NB4 (cell line): Measurements from ENCODE around the gene CYP8B1.

Source experiments
- DNase-seq: peaks from one replicate; pipeline ENCODE4 v3.0.0; 2010; ENCODE audit warnings: low read depth
- H3K4me3 ChIP-seq: one replicate; pipeline ENCODE4 v1.5.1; 2011; ENCODE audit warnings: mild to moderate bottlenecking, low read depth, low read length, moderate library complexity
- CTCF ChIP-seq: IDR thresholded peaks from one replicate; pipeline ENCODE4 v1.5.1; 2012; ENCODE audit warnings: low read depth, low read length
- MAX ChIP-seq: IDR thresholded peaks from 2 replicates; pipeline ENCODE4 v1.6.1; 2011; ENCODE audit warnings: low read depth, low read length
- MYC ChIP-seq: IDR thresholded peaks from 2 replicates; pipeline ENCODE4 v1.6.1; 2011; ENCODE audit warnings: low read depth, low read length
- POLR2A ChIP-seq: IDR thresholded peaks from 2 replicates; pipeline ENCODE4 v1.6.1; 2011; ENCODE audit warnings: mild to moderate bottlenecking; ENCODE audit not compliant: insufficient read length; ENCODE audit errors: extremely low read depth

Gene CYP8B1

GRCh38 chr3:42875325-42876151 is at the start of gene CYP8B1:
TSS of gene CYP8B1 (minus strand) at chr3:42875879. CDS start at chr3:42875816, 63 bp downstream.
- no peak within 1 kb of the TSS for H3K4me3 ChIP-seq
- TF ChIP-seq CTCF (no peak), POLR2A (no peak), MAX (no peak), MYC (no peak)
- DNase-seq: no peak

GRCh38 chr3:42923606-42924005 is 47.9 kb upstream of the CYP8B1 start:
- DNase-seq: no peak
- H3K4me3 ChIP-seq: no peak overlapping the region
- TF ChIP-seq MAX: no peak
- no peak for TF ChIP-seq MYC
- no peak for TF ChIP-seq POLR2A
- TF ChIP-seq CTCF: no peak

GRCh38 chr3:42914771-42915515 is 39.3 kb upstream of the CYP8B1 start:
- TF ChIP-seq POLR2A: no peak
- no peak for TF ChIP-seq CTCF
- TF ChIP-seq MAX: no peak
- TF ChIP-seq MYC: no peak
- DNase-seq: no peak
- H3K4me3 ChIP-seq: no peak overlapping the region

GRCh38 chr3:42911551-42911950 is 35.9 kb upstream of the CYP8B1 start:
- no peak for TF ChIP-seq POLR2A
- no peak for TF ChIP-seq MYC
- no peak for TF ChIP-seq MAX
- TF ChIP-seq CTCF: no peak
- no peak overlapping the region for H3K4me3 ChIP-seq
- no peak for DNase-seq

- no peak for DNase-seq
- TF ChIP-seq MYC (no peak), MAX (no peak), CTCF (no peak), POLR2A (no peak)
- no peak overlapping the region for H3K4me3 ChIP-seq
Observed at GRCh38 chr3:42908675-42909074, 33.0 kb upstream of the CYP8B1 start.
